Measurements from ENCODE around the gene RBFOX1. TPM values are rescaled to one million over a fixed set of nuclear protein-coding genes. Genes with fewer than 3 reads are reported as not detected.

The RBFOX1 gene
- total and polyA plus RNA-seq, 2 donors (not counting 1 experiment from before 2014, with no cell fraction given), result not detected

DNA sequence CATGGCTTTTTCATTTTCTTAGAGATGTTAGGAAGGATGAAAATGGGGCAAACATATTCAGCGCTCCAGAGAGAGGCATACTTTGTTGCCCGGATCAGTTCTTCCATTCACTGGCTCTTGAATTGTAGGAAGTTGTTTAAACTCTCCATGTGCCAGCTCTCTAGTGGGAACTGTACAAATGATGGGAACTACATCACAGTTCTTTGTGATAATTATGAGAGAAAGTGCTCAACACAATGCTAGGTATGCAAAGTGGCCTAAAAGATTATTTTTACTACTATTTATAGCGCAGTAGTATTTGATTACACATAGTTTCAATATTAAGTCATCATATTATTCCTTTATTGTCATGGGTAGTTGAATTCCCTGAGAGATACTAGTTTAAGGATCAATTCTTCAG, 268.5 kb downstream of the RBFOX1 start:
- intact Hi-C loops (cut with micrococcal nuclease), result no loop called here
- Histone ChIP-seq H3K4me1 (ENCODE audit: control insufficient read depth in 2 of 2, insufficient read depth in 2 of 2, low read length in 2 of 2) (no peaks in the 10 kb centered on the region), H3K79me2 (ENCODE audit: control insufficient read depth, insufficient read depth, low read length) (no peaks in the 10 kb centered on the region), H3K9ac (ENCODE audit: low read length) (no peak overlapping the region), H4K20me1 (ENCODE audit: control insufficient read depth, insufficient read depth, low read length, poor library complexity, severe bottlenecking) (no peaks in the 10 kb centered on the region), H3K27me3 (replicated peaks in 1 of 4; ENCODE audit: control extremely low read depth in 1 of 4, control insufficient read depth in 3 of 4, insufficient read depth in 4 of 4, low read length in 3 of 4) (no peaks in the 10 kb centered on the region), H3K4me3 (ENCODE audit: control extremely low read depth in 1 of 5, extremely low read depth in 1 of 5, insufficient read depth in 1 of 5, low read depth in 2 of 5, low read length in 4 of 5) (no peak overlapping the region), H3K9me3 (ENCODE audit: control extremely low read depth in 1 of 3, control insufficient read depth in 2 of 3, insufficient read depth in 1 of 3, low read length in 2 of 3) (peaks cover 0 to 2% (median 0%) of the 10 kb centered on the region in 3 donors), H3K4me2 (replicated peaks; ENCODE audit: low read depth, low read length, poor library complexity, severe bottlenecking) (no peak overlapping the region), H3K36me3 (replicated peaks in 1 of 2; ENCODE audit: control extremely low read depth in 1 of 2, control insufficient read depth in 1 of 2, extremely low read depth in 1 of 2, insufficient read depth in 2 of 2, low read length in 1 of 2) (no peaks in the 10 kb centered on the region), H2AFZ (ENCODE audit: insufficient read depth, low read depth, low read length, poor library complexity, severe bottlenecking) (no peak overlapping the region), H3K27ac (ENCODE audit: low read length in 2 of 2) (no peak overlapping the region)
- DNase-seq (no peak), ATAC-seq (ENCODE audit: low read depth) (no peak)
- H3K27me3 Mint-ChIP-seq, result no peaks in the 10 kb centered on the region
- no peaks in the 10 kb centered on the region for H3K9me3 Mint-ChIP-seq (ENCODE audit: insufficient read depth)
- no CpG with 5 or more reads among the region's 3 CpGs for WGBS (ENCODE audit: insufficient coverage)
- CTCF ChIA-PET, result no interaction called here
- POLR2A ChIA-PET, result no interaction called here
- no peak for TF ChIP-seq EZH2 (IDR thresholded peaks at IDR 0.05; ENCODE audit: borderline replicate concordance, insufficient read depth, low read depth, low read length, poor library complexity, severe bottlenecking)
- TF ChIP-seq, protein P1, sequence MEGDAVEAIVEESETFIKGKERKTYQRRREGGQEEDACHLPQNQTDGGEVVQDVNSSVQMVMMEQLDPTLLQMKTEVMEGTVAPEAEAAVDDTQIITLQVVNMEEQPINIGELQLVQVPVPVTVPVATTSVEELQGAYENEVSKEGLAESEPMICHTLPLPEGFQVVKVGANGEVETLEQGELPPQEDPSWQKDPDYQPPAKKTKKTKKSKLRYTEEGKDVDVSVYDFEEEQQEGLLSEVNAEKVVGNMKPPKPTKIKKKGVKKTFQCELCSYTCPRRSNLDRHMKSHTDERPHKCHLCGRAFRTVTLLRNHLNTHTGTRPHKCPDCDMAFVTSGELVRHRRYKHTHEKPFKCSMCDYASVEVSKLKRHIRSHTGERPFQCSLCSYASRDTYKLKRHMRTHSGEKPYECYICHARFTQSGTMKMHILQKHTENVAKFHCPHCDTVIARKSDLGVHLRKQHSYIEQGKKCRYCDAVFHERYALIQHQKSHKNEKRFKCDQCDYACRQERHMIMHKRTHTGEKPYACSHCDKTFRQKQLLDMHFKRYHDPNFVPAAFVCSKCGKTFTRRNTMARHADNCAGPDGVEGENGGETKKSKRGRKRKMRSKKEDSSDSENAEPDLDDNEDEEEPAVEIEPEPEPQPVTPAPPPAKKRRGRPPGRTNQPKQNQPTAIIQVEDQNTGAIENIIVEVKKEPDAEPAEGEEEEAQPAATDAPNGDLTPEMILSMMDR (IDR thresholded peaks at IDR 0.05), result no peak
- no peak overlapping the region for H3K4me3 Mint-ChIP-seq
- H3K27ac Mint-ChIP-seq, result no peak overlapping the region
- no peaks in the 10 kb centered on the region for H3K4me1 Mint-ChIP-seq

DNA sequence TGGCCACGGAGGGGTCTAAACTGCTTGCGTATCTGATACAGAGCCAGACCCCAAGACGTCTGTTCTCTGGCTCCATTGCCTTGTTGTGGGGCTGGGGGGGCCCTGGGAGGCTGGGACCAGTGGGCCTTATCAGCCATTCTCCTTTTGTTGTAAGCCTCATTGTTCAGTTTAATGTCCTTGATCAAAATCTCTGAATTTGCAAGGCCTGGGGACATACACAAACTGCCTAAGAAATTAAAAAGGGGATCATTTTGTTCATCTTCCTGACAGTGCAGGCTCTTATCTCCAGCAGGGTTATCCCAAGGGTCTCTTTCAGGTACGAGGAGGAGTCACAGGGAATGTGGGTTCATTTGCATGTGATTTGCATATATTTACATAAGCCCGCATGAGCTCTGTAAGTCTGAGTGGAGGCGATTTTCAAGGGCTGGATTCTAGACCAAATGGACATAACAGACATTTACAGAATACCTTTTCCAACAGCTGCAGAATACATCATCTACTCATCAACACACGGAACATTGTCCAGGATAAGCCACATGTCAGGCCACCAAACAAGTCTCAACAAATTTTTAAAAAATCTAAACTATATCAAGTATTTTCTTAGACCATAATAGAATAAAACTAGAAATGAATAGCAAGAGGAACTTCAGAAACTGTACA, 269.8 kb downstream of the RBFOX1 start:
- H3K4me1 Mint-ChIP-seq, result no peaks in the 10 kb centered on the region
- Histone ChIP-seq H4K20me1 (ENCODE audit: control insufficient read depth, insufficient read depth, low read length, poor library complexity, severe bottlenecking) (no peaks in the 10 kb centered on the region), H3K4me3 (ENCODE audit: control extremely low read depth in 1 of 5, extremely low read depth in 1 of 5, insufficient read depth in 1 of 5, low read depth in 2 of 5, low read length in 4 of 5) (no peak overlapping the region), H3K4me2 (replicated peaks; ENCODE audit: low read depth, low read length, poor library complexity, severe bottlenecking) (no peak overlapping the region), H2AFZ (ENCODE audit: insufficient read depth, low read depth, low read length, poor library complexity, severe bottlenecking) (no peak overlapping the region), H3K36me3 (replicated peaks in 1 of 2; ENCODE audit: control extremely low read depth in 1 of 2, control insufficient read depth in 1 of 2, extremely low read depth in 1 of 2, insufficient read depth in 2 of 2, low read length in 1 of 2) (no peaks in the 10 kb centered on the region), H3K9ac (ENCODE audit: low read length) (no peak overlapping the region), H3K4me1 (ENCODE audit: control insufficient read depth in 2 of 2, insufficient read depth in 2 of 2, low read length in 2 of 2) (no peaks in the 10 kb centered on the region), H3K27ac (ENCODE audit: low read length in 2 of 2) (no peak overlapping the region), H3K79me2 (ENCODE audit: control insufficient read depth, insufficient read depth, low read length) (no peaks in the 10 kb centered on the region), H3K9me3 (ENCODE audit: control extremely low read depth in 1 of 3, control insufficient read depth in 2 of 3, insufficient read depth in 1 of 3, low read length in 2 of 3) (peaks cover 0 to 2% (median 0%) of the 10 kb centered on the region in 3 donors), H3K27me3 (replicated peaks in 1 of 4; ENCODE audit: control extremely low read depth in 1 of 4, control insufficient read depth in 3 of 4, insufficient read depth in 4 of 4, low read length in 3 of 4) (no peaks in the 10 kb centered on the region)
- H3K9me3 Mint-ChIP-seq (ENCODE audit: insufficient read depth), result no peaks in the 10 kb centered on the region
- WGBS (ENCODE audit: insufficient coverage), result 71% methylated on average over 3 of the region's 7 CpGs
- ChIA-PET CTCF (no interaction called here), POLR2A (no interaction called here)
- DNase-seq (no peak), ATAC-seq (ENCODE audit: low read depth) (no peak)
- no peak overlapping the region for H3K4me3 Mint-ChIP-seq
- intact Hi-C loops (cut with micrococcal nuclease), result no loop called here
- no peak overlapping the region for H3K27ac Mint-ChIP-seq
- no peaks in the 10 kb centered on the region for H3K27me3 Mint-ChIP-seq
- TF ChIP-seq, protein P1 (IDR thresholded peaks at IDR 0.05), result no peak
- TF ChIP-seq EZH2 (IDR thresholded peaks at IDR 0.05; ENCODE audit: borderline replicate concordance, insufficient read depth, low read depth, low read length, poor library complexity, severe bottlenecking), result no peak
